NCI-H526 (cell line): ENCODE results near the gene TMPRSS11B.
"Not testable (repeated sequence)": the region's sequence is repeated elsewhere in the genome, so short reads cannot be mapped to it uniquely, and the experiment has no call there.

Experiments
- DNase-seq, 2 experiments: peaks; one replicate each; lab custom pipeline; 2025; lab: John Stamatoyannopoulos, UW

TMPRSS11B gene

DNA sequence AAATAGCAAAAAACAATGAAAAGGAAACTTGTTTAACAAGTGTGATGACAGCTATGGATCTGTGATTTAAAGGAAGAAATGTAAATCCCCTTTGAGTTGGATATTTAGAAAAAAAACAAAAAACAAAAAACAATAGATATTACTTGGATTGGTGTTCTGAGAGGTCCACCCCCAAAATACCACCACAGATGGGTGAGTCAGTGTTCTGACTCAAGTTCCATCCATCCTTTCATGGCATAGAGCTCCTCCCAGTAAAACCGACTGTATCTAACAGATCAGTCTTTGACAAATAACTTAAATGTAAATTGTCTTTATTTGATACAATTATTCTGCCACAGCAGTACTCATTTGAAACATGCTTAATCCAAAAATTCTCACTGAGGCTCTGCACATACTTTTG lies 27.4 kb downstream of the TMPRSS11B start:
- no peak for DNase-seq

DNA sequence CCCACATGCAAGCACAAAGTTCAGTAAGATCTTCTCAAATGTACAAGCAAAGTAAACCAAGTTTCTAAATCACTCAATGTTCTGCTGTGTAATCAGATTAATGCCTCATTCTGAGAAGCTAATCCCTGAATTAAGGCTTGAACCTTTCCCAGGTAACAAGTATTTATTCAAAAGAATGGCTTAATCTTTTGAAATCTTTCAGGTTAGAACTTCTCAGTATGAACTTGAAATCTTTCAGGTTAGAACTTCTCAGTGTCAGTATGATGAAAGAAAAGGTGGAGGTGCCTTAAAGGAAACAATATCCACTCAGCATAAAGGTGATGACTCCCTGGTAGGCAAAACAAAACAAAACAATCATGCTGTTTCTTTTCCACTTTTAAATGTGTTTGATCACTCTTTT lies 29.0 kb downstream of the TMPRSS11B start:
- DNase-seq = no peak

DNA sequence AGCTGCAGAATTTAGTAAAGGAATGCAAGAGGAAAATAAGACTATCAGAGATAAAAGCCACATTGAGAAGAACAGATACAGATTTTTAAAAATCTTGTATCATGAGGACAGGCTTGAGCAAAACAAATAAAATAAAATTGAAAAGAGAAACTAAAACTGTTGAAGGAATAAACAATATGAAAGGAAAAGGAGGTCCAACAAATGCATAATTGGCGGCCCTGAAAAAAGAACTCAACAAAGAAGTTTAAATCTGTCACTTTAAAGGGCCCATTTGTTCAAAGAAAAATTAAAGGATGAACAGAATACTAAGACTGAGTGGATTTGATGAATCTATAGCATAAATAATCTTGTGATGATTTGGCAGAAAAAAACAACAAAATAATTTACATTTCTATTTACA lies 36.5 kb downstream of the TMPRSS11B start:
- DNase-seq = no peak

GRCh38 chr4:68194305-68194704 lies 51.2 kb downstream of the TMPRSS11B start:
- not testable (repeated sequence) for DNase-seq

DNA sequence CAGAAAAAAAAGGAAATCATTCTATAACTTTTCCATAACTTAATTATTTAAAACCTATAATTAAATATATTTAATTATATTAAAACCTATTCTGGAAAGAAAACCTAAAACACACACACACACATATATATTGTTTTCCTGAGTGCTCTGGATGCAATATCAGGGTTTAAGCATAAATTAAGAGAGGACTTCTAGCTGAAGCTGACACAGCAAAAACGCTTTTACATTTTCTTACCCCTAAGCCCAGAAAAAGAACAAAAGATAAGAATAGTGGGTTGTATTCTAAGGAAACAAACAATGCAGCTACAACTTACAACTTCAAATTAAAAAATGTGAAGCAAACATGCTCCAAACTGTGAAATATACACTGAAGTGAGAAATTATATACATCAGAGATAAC lies 52.3 kb downstream of the TMPRSS11B start:
- DNase-seq = no peak

DNA sequence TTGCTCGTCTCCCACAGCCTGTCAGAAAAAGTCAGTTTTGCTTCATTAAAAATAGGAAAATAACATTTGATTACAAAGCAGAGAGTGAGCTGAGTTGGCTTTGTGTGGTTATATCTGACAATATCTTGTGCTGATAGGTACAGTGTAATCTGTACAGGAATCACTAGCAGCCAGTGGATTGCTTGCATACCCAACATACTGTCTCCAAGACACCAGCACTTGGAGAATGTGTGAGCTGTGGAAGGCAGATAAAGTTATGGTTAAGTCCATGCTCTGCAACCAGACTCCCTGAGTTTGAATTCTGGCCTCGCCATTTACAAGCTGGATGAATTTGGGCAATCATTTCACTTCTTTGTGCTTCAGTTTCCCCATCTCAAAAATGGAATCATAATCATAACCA lies 58.3 kb downstream of the TMPRSS11B start:
- no peak for DNase-seq

DNA sequence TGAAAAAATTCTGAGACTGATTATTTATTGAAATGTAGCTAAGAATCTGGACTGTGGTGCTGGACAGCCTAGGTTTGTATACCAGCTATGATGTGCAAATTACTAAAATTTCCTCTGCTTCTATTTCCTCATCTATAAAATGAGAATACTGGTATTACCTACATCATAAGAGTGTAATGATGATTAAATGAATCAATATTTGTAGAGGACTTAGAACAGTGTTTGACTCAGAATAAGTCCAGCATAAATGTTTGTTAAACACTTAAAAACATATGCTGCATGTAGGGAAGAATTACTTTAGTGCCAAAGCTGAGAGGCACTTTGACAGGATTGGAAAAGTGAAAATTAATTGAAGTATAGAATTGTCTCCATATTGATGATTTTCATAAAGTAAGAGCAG lies 60.6 kb downstream of the TMPRSS11B start:
- DNase-seq = no peak

- no peak for DNase-seq
Observed at GRCh38 chr4:68183417-68183816, 62.1 kb downstream of the TMPRSS11B start.

GRCh38 chr4:68182382-68182820 lies 63.1 kb downstream of the TMPRSS11B start:
- DNase-seq = no peak

DNA sequence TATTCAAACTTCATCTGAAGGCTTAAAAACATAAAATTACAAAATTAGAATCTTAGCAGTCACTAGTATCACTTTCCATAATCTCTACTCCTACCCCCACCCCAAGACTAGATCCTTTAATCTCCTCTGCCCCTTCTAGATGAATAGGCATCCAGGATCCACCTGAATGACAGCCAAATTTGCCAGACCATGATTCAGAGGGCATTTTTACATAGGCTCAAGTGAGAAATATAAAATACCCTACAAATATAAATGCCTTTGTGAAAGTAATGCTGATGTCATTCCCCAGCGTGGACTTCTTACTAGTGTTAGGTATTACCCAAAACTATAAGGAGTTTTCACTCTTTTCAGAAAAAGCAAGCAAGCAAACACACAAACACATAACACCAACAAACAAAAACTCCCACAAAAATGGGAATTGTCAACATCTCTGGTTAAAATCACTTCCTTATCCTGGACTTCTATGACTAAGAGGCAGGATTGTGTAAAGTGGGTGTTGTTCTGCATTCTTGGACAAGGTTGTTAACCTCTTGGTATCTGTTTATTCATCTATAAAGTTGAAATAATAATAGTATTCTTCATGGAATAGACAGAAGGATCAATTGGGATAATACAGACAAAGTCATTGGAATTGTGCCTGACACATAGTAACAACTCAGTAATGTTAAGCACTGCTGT lies 64.5 kb downstream of the TMPRSS11B start:
- no peak for DNase-seq

DNA sequence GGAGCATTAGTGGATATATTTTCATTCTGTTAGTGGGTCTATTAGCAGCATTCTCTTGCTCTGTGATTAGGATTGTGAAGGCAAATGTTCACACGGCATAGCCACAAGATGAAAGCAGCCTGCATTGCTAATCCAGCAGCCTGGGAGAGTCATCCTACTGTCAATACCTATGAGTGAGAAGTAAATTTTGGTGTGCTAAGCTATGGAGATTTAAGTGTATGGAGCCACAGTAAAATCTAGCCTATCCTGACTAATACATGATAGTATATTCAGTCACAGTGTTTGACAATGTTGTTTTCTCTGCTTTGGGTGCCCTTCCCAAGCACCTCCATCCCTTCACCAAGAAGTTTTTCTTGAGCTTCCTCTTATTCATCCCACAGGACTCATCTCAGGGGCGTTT lies 68.6 kb downstream of the TMPRSS11B start:
- DNase-seq = no peak
